CD4-positive, alpha-beta T cell treated with Interferon alpha-2 for 1 hour (primary cell): ENCODE results near the gene RSAD1.
"Not testable (repeated sequence)": the region's sequence is repeated elsewhere in the genome, so short reads cannot be mapped to it uniquely, and the experiment has no call there.

Source experiments
- DNase-seq, 2 donors: peaks; one replicate each; pipeline ENCODE4 v3.0.0-alpha.2; 2020 to 2022

RSAD1 gene

GRCh38 chr17:50473901-50474300 lies 4.8 kb upstream of the RSAD1 start:
- DNase-seq, result no peak

DNA sequence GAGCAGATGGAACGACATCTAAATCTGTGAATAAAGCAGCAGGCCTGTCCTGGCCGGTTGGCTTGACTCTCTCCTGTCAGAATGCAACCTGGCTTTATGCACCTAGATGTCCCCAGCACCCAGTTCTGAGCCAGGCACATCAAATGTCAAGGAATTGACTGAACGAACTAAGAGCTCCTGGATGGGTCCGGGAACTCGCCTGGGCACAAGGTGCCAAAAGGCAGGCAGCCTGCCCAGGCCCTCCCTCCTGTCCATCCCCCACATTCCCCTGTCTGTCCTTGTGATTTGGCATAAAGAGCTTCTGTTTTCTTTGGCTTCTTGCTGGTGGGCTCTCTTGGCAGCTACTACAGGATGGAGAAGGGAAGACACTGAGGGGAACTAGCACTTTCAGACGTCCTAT lies 4.1 kb upstream of the RSAD1 start:
- DNase-seq, result no peak

DNA sequence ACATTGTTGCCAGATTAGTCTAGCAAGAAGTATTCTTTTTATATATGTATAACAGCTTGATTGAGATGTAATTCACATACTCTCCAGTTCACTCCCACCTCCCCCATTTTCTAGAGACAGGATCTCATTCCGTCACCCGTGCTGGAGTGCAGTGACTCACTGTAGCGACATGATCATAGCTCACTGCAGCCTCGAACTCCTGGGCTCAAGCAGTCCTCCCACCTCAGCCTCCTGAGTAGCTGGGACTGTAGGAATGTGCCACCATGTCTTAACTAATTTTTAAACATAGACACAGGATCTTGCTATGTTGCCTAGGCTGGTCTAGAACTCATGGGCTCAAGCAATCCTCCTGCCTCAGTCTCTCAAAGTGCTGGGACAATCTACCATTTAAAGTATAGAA lies 3.3 kb upstream of the RSAD1 start:
- no peak for DNase-seq

DNA sequence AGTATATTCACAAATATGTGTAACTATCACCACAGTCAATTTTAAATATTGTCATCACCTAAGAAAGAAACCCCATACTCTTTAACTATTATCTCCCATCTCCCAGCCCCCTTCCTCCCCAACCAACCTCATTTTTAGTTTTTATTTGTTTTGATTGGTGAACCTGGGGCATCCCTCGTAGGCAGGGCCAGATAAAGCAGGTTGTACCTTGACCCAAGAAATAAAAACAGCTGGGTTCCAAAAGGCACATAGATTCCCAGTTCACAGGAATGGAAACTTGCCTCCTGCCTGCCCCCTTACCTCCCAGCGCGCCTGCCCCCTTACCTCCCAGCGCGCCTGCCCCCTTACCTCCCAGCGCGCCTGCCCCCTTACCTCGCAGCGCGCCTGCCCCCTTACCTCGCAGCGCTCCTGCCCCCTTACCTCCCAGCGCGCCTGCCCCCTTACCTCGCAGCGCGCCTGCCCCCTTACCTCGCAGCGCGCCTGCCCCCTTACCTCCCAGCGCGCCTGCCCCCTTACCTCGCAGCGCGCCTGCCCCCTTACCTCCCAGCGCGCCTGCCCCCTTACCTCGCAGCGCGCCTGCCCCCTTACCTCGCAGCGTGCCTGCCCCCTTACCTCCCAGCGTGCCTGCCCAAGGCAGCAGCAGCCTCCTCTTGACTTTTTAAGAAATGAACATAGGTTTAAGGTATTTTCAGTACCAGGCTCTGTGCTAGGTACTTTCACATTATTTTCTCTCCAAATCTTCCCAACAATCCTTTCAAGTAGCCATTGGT lies 2.7 kb upstream of the RSAD1 start:
- DNase-seq, result not testable (repeated sequence)

DNA sequence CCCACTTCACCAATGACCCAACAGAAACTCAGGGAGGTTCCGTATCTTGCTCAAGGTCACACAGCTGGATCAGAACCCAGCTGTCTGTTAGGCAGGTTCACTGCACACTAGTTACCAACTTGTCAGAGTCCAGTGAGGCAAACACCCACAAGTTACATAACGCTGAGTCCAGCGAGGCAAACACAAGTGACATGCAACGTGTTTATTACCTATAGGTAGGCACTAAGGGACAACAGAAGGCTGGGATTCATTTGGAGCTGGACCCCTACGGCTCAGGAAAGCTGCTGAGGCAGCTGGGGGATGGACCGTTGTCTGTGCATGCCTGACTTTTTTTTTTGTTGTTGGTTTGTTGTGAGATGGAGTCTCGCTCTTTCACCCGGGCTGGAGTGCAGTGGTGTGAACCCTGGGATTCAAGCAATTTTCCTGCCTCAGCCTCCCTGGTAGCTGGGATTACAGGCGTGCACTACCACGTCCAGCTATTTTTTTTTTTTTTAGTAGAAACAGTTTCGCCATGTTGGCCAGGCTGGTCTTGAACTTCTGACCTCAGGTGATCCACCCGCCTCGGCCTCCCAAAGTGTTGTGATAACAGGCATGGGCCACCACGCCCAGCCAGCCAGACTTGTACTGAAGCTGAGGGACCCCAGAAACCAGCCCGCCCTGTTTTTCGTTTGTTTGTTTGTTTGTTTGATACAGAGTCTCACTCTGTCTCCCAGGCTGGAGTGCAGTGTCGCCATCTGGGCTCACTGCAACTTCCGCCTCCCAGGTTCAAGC lies 1.9 kb upstream of the RSAD1 start:
- no peak for DNase-seq

- DNase-seq, result no peak
These were observed 684 bp upstream of the RSAD1 start for GRCh38 chr17:50477976-50478375.

DNA sequence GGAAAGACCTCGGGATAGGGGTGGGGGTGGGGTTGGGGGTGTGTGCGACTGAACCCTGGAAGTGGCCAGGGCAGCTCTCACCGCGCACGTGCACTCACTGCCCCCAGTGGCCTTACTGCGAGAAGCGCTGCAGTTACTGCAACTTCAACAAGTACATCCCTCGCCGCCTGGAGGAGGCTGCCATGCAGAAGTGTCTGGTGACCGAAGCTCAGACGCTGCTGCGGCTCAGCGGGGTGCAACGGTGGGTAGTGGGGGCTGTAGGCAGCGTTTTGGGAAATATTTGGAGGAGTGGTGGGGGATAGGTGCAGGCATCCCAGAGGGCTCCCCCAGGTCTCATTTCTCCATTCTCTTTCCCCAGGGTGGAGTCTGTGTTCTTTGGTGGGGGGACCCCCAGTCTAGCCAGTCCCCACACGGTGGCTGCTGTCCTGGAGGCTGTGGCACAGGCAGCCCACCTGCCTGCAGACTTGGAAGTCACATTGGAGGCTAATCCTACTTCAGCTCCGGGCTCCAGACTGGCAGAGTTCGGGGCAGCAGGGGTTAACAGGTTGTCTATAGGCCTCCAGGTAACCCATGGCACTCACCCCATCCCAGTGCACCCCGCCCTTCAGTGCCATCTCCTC lies 972 bp downstream of the RSAD1 start:
- peak; percentile 71 to 72 for DNase-seq

- no peak for DNase-seq
These were observed 1.6 kb downstream of the RSAD1 start for GRCh38 chr17:50480142-50480764.

DNA sequence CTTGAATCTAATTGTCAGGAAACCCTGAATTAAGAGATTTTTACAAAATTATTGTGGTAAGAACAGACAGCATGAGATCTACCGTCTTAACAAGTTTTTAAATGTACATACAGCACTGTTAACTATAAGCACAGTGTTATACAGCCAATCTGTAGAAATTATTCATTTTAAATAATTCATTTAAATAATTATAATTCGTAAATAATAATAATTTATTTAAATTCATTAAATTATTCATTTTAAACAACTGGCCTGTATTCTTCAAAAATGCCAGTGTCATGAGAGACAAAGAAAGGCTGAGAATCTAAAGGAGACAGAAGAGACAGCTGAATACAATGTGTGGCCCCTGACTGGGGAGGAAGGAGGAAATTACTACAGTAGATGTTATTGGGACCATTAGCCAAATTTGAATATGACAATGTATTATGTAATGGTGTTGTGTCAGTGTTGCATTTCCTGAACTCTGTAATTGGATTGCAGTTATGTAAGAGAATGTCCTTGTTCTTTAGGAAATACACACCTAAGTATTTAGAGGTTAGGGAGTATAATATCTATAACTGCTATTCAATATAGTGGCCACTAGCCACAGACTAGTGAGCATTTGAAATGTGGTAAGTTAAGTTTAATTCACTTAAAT lies 2.3 kb downstream of the RSAD1 start:
- no peak for DNase-seq

DNA sequence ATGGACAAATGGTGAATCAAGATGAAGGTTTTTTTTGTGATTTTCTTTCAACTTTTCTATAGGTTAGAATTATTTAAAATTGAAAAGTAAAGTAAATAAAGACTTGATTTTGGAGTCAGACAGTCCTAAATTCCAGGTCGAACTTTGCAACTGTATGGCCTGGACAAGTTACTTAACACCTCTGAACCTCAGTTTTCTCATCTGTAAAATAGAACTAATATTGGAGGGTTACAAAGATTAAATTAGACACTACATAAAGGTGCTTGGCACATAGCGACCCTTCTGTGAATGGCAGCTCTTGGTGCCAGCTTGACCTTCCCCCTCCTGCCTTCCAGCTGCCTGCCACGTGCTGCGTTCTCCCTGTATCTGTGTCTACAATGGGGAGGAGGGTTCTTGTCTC lies 3.0 kb downstream of the RSAD1 start:
- DNase-seq, result no peak

DNA sequence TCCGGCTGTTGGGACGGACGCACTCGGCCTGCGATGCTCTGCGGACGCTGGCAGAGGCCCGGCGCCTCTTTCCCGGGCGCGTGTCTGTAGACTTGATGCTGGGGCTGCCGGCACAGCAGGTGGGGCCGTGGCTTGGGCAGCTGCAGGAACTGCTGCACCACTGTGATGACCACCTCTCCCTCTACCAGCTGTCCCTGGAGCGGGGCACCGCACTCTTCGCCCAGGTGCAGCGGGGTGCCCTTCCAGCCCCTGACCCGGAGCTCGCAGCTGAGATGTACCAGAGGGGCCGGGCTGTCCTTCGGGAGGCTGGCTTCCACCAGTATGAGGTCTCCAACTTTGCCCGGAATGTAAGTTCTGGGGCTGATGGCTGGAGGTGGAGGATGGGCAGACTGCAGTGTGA lies 3.5 kb downstream of the RSAD1 start:
- no peak for DNase-seq

DNA sequence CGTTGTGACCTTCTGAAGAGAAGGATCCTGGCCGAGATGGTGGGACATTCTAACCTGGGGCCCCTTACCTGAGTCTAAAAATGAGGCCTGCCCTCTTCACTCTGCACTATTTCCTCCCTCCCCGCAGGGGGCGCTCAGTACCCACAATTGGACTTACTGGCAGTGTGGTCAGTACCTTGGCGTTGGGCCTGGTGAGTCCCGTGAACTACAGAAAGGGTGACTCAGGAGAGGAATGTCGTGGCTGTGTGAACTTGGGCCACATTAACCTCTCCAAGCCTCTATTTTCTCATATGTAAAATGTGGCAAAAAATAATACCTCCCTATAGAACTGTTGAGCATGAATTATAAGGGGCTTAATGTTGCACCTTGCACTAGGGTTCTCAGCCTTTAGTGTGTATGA lies 3.9 kb downstream of the RSAD1 start:
- peak; percentile 76 to 77 for DNase-seq

DNA sequence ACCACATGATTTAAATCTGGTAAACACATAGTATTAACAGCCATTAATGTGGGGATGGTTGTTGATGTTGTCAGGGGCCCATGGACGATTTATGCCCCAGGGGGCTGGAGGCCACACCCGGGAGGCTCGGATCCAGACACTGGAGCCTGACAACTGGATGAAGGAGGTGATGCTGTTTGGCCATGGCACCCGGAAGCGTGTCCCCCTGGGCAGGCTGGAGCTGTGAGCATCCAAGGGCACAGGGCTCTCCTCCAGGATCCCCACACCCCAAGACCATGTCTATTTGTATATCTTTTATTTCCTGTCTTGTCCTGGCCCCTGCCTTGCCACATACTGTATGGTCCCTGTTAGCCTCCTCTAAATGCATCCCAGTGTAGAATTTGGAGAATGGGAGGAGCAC lies 4.6 kb downstream of the RSAD1 start:
- DNase-seq, result no peak

- DNase-seq, result no peak
These were observed 5.9 kb downstream of the RSAD1 start for GRCh38 chr17:50484386-50485155.

GRCh38 chr17:50487213-50488096 lies 8.8 kb downstream of the RSAD1 start:
- no peak for DNase-seq

- no peak for DNase-seq
These were observed 10.2 kb downstream of the RSAD1 start for GRCh38 chr17:50488880-50489279.

DNA sequence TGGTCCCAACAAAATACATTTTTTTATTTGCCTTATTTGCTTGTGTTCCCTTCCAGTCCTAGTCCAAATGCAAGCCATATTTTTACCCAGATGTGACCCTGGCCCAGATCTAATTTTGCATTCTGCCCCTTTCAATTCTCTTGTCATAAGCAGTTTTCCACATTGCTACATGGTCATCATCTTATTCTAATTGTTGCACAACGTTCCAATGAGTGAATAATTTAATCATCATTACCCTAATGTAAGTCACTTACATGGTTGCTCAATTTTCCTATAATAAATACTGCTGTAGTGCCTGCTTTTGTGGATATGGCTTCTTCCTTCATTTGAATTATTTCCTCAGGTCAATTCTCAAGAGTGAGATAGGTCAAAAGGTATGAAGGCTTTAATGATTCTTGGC lies 12.8 kb downstream of the RSAD1 start:
- DNase-seq, result no peak

- DNase-seq, result no peak
These were observed 13.6 kb downstream of the RSAD1 start for GRCh38 chr17:50492214-50492613.

DNA sequence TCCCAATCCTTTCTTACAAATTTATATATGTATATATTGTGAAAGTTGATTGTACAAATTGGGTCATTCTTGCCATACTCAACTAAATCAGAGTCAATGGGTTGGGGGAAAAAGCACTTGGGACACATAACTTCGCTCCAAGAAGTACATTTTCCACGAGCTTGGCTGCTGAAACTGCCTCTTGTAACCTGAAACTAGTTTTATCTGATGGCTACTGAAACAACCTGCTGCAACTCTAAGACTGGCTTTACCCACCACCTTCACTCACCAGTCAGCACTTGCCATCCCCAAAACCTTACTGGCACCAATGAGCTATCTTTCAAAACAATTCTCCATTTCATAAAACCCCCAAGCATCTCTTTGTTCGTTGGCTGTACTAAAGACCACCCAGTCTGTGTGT lies 15.1 kb downstream of the RSAD1 start:
- no peak for DNase-seq

DNA sequence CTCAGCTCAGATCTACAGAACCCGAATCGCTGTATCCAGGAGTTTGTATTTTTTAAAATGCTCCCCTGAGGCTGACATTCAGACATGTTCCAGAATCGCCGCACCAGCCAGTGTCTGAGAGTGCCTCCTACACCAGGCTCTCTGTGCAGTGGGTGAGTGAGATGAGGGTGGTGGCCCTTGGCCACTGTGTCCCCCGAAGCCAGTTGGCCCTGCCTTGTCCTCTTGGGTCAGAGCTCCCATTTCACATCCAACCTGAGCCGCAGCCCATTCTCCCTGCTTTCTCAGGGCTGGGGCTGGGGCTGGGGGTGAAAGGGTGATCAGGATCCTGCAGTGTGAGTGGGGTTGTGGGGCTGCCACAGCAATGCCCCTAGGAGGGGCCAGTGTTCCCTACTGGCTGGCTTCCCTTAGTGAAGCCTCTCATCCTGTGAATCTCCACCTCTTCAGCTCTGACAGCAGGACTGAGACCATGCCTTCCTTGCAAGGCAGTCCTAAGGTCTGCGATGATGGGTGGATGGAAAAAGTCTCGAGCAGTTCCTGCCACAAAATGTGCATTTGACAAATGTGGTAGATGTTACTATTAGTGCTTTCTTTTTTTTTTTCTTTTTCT lies 16.7 kb downstream of the RSAD1 start:
- no peak for DNase-seq

DNA sequence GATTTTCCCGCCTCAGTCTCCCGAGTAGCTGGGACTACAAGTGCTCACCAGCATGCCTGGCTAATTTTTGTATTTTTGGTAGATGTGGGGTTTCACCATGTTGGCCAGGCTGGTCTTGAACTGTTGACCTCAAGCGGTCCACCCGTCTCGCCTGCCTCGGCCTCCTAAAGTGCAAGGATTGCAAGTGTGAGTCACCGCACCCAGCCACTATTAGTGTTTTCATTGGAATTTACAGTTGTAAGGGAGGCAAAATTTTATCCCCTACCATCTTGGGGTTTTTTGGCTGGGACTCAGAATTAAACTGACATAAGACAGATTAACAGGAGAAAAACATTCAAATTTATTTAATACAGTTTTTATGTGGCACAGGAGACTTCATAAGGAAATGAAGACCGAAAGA lies 17.3 kb downstream of the RSAD1 start:
- DNase-seq, result no peak
